CD4-positive, CD25-positive, alpha-beta regulatory T cell (primary cell): ENCODE measurements around the gene NAA15. TPM values are rescaled to one million over a fixed set of nuclear protein-coding genes. Genes with fewer than 3 reads are reported as not detected.
"Not testable (repeated sequence)": the region's sequence is repeated elsewhere in the genome, so short reads cannot be mapped to it uniquely, and the experiment has no call there.

Experiments used
- ATAC-seq, 2 donors: fragments of 150-1000 bp; cut with Tn5 transposase; one replicate each; pipeline ENCODE4 v1.10.0; 2021; ENCODE audit warnings: low read depth in 2 of 2, moderate number of reproducible peaks in 2 of 2, moderate library complexity in 1 of 2
- DNase-seq, 3 donors: peaks; one replicate each; pipeline versions ENCODE4 v3.0.0 to v3.0.0-alpha.2; 2012 to 2022; ENCODE audit warnings: mixed read lengths in 1 of 3
- H3K27ac ChIP-seq: one replicate; pipeline ENCODE4 v1.7.0; 2013; ENCODE audit warnings: mild to moderate bottlenecking, low read length; ENCODE audit not compliant: insufficient read depth, poor library complexity, severe bottlenecking
- H3K27me3 ChIP-seq: one replicate; pipeline ENCODE4 v1.7.0; 2013; ENCODE audit warnings: low read length; ENCODE audit not compliant: control insufficient read depth, insufficient read depth
- H3K36me3 ChIP-seq: one replicate; pipeline ENCODE4 v1.7.0; 2013; ENCODE audit warnings: mild to moderate bottlenecking, low read length, moderate library complexity; ENCODE audit not compliant: control insufficient read depth, insufficient read depth
- H3K4me1 ChIP-seq: 2 replicates; pipeline ENCODE4 v1.7.0; 2013; ENCODE audit warnings: mild to moderate bottlenecking, low read length; ENCODE audit not compliant: insufficient read depth, control insufficient read depth, poor library complexity, severe bottlenecking
- H3K4me3 ChIP-seq: one replicate; pipeline ENCODE4 v1.7.0; 2013; ENCODE audit warnings: low read depth, mild to moderate bottlenecking, low read length, moderate library complexity
- H3K9me3 ChIP-seq, 2 experiments: 1 replicate in 1 of 2; 2 replicates in 1 of 2; pipeline ENCODE4 v1.7.0; 2013; ENCODE audit warnings: low read length in 2 of 2, mild to moderate bottlenecking in 1 of 2, moderate library complexity in 1 of 2; ENCODE audit not compliant: control insufficient read depth in 2 of 2
- H3K27ac Mint-ChIP-seq, 3 donors: one replicate each; pipeline ENCODE4 v1.8.0; 2020 to 2022; ENCODE audit warnings: mild to moderate bottlenecking in 3 of 3, mixed read lengths in 3 of 3, moderate library complexity in 2 of 3
- H3K27me3 Mint-ChIP-seq: one replicate; pipeline ENCODE4 v1.8.0; 2022; ENCODE audit warnings: mild to moderate bottlenecking, mixed read lengths
- H3K36me3 Mint-ChIP-seq: one replicate; pipeline ENCODE4 v1.8.0; 2020; ENCODE audit warnings: mixed read lengths
- H3K4me1 Mint-ChIP-seq, 4 donors: one replicate each; pipeline ENCODE4 v1.8.0; 2020 to 2022; ENCODE audit warnings: mixed read lengths in 4 of 4, mild to moderate bottlenecking in 1 of 4
- H3K4me3 Mint-ChIP-seq, 4 donors: one replicate each; pipeline ENCODE4 v1.8.0; 2020 to 2022; ENCODE audit warnings: mild to moderate bottlenecking in 4 of 4, mixed read lengths in 4 of 4, moderate library complexity in 3 of 4
- H3K9me3 Mint-ChIP-seq, 7 donors: one replicate each; pipeline ENCODE4 v1.8.0; 2020 to 2022; ENCODE audit warnings: mixed read lengths in 7 of 7, mild to moderate bottlenecking in 3 of 7, moderate library complexity in 2 of 7
- polyA plus RNA-seq, 4 donors: library from polyadenylated mRNA; unstranded; fragments of 300-500 nt; fragmentation: Illumina TruSeq; gene quantifications; one replicate each; pipeline ENCODE4 v1.2.3, GENCODE V29; 2021
- total RNA-seq: library from RNA; stranded (reverse); gene quantifications from one replicate; pipeline ENCODE4 v1.2.3, GENCODE V29; 2022

The NAA15 gene
- total and polyA plus RNA-seq, 5 donors from 2014 or later: 32.5 to 48.8 (median 35.4) TPM

GRCh38 chr4:139402436-139402835 lies 101.1 kb downstream of the NAA15 start:
- H3K27me3 ChIP-seq: no peaks in the 10 kb centered on the region
- no peaks in the 10 kb centered on the region for H3K36me3 ChIP-seq
- no peak for DNase-seq
- H3K9me3 Mint-ChIP-seq: peaks cover 0 to 2% (median 0%) of the 10 kb centered on the region in 7 donors
- H3K27me3 Mint-ChIP-seq: no peaks in the 10 kb centered on the region
- no peak overlapping the region for H3K4me3 ChIP-seq
- H3K27ac ChIP-seq: no peak overlapping the region
- peaks cover 0 to 14% (median 3%) of the 10 kb centered on the region in 4 donors for H3K4me1 Mint-ChIP-seq
- ATAC-seq: no peak
- H3K4me3 Mint-ChIP-seq: no peak overlapping the region
- no peaks in the 10 kb centered on the region for H3K4me1 ChIP-seq
- no peaks in the 10 kb centered on the region for H3K9me3 ChIP-seq
- H3K36me3 Mint-ChIP-seq: peaks cover 16% of the 10 kb centered on the region
- H3K27ac Mint-ChIP-seq: no peak overlapping the region

DNA sequence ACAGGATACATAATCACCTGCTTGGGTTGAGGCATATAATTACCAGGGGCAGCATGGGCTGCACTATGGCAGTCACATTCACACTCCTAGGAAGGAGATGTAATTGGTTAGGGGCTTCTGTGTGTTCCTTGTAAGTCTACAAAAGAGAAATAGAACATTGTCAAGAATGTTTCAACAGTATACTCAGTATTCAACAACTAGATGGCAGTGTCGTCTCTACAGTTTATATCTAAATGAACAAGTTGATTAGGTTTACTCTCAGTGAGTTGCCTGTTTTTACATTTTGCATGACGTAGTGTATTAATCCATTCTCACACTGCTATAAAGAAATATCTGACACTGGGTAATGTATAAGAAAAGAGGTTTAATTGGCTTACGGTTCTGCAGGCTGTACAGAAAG lies 102.2 kb downstream of the NAA15 start:
- ATAC-seq (no peak), DNase-seq (peak in 1 of 3 donors; percentile 9)
- Mint-ChIP-seq H3K9me3 (peaks cover 0 to 2% (median 0%) of the 10 kb centered on the region in 7 donors), H3K4me3 (no peak overlapping the region), H3K27me3 (no peaks in the 10 kb centered on the region), H3K27ac (peak overlapping the region in 1 of 3 donors; percentile 27), H3K4me1 (peaks cover 0 to 19% (median 3%) of the 10 kb centered on the region in 4 donors), H3K36me3 (peaks cover 22% of the 10 kb centered on the region)
- no peaks in the 10 kb centered on the region for H3K9me3 ChIP-seq
- H3K27me3 ChIP-seq: no peaks in the 10 kb centered on the region
- no peak overlapping the region for H3K27ac ChIP-seq
- no peaks in the 10 kb centered on the region for H3K4me1 ChIP-seq
- no peaks in the 10 kb centered on the region for H3K36me3 ChIP-seq
- H3K4me3 ChIP-seq: no peak overlapping the region

DNA sequence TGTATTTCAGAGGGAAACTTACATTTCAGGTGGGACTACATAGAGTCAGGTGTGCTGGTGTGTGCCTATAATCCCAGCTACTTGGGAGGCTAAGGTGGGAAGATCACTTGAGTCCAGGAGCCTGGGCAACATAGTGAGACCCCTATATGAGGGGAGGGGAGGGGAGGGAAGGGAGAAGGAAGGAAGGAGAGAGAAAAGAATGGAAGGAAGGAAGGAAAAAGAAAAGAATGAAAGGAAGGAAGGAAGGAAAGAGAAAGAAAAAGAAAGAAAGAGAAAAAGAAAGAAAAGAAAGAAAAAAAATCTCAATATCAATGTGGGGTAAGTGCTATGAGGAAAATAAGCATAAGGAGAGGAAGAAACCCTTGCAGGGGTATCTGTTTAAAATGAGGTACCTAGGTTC lies 109.0 kb downstream of the NAA15 start:
- H3K36me3 Mint-ChIP-seq: peaks cover 46% of the 10 kb centered on the region
- no peak overlapping the region for H3K4me3 ChIP-seq
- no peaks in the 10 kb centered on the region for H3K27me3 ChIP-seq
- peaks cover 2 to 22% (median 3%) of the 10 kb centered on the region in 4 donors for H3K4me1 Mint-ChIP-seq
- H3K4me3 Mint-ChIP-seq: no peak overlapping the region
- H3K4me1 ChIP-seq: no peaks in the 10 kb centered on the region
- no peak for DNase-seq
- H3K27ac ChIP-seq: no peak overlapping the region
- ATAC-seq: no peak
- no peaks in the 10 kb centered on the region for H3K9me3 ChIP-seq
- H3K27ac Mint-ChIP-seq: peak overlapping the region; percentile 28 to 30 (median 29)
- H3K9me3 Mint-ChIP-seq: peaks cover 0 to 5% (median 0%) of the 10 kb centered on the region in 7 donors
- H3K27me3 Mint-ChIP-seq: no peaks in the 10 kb centered on the region
- H3K36me3 ChIP-seq: no peaks in the 10 kb centered on the region

DNA sequence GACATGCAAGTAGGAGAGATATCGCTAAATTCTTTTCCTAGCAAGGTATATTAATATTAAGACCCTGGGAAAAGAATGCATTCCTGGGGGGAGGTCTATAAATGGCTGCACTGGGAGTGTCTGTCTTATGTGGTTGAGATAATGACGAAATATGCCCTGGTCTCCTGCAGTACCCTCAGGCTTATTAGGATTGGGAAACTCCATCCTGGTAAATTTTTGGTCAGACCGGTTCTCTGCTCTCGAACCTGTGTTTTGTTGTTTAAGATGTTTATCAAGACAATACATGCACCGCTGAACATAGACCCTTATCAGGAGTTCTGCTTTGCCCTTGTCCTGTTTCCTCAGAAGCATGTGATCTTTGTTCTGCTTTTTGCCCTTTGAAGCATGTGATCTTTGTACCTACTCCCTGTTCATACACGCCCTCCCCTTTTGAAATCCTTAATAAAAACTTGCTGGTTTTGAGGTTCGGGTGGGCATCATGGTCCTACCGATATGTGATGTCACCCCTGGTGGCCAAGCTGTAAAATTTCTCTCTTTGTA lies 113.4 kb downstream of the NAA15 start:
- H3K4me1 ChIP-seq, H3K9me3 ChIP-seq, H3K4me1 Mint-ChIP-seq, H3K27me3 Mint-ChIP-seq, H3K36me3 ChIP-seq, H3K4me3 ChIP-seq, DNase-seq, H3K27ac ChIP-seq, H3K9me3 Mint-ChIP-seq, ATAC-seq, H3K27ac Mint-ChIP-seq, H3K27me3 ChIP-seq, H3K4me3 Mint-ChIP-seq: not testable (repeated sequence)
- peaks cover 36% of the 10 kb centered on the region for H3K36me3 Mint-ChIP-seq

GRCh38 chr4:139416073-139416673 lies 114.9 kb downstream of the NAA15 start:
- Mint-ChIP-seq H3K9me3 (peaks cover 0 to 9% (median 0%) of the 10 kb centered on the region in 7 donors), H3K27ac (no peak overlapping the region), H3K36me3 (peaks cover 34% of the 10 kb centered on the region), H3K27me3 (no peaks in the 10 kb centered on the region), H3K4me1 (peaks cover 5 to 12% (median 8%) of the 10 kb centered on the region in 4 donors), H3K4me3 (no peak overlapping the region)
- Histone ChIP-seq H3K4me3 (no peak overlapping the region), H3K4me1 (no peaks in the 10 kb centered on the region), H3K36me3 (peaks cover 5% of the 10 kb centered on the region), H3K27ac (no peak overlapping the region), H3K27me3 (no peaks in the 10 kb centered on the region), H3K9me3 (no peaks in the 10 kb centered on the region)
- DNase-seq (peak in 2 of 3 donors; percentile 46 to 69), ATAC-seq (no peak)

DNA sequence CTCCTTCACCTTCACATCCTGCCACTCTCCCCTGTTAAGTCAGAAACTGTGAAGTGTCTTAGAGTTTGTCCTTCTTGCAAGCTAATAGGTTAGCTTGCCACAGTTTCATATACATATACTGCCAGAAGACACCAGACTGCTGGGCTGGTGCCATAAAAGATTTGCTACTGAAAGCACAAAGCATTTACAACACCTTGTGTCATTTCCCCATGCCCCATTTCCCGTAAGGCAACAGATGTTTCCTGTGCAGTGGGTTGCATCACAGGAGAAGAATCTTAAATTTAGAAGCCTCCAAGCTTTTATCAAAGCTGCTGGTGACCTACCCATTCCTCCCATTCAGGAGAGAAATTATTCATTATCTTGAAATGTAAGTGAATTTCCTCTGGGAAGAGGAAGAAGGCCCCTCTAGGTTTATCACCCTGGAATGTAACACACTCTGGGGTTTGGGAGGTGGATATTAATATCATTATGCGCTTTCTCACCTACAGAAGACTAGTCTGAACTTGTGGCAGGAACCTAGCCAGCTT lies 118.1 kb downstream of the NAA15 start:
- Mint-ChIP-seq H3K27me3 (no peaks in the 10 kb centered on the region), H3K36me3 (peaks cover 20% of the 10 kb centered on the region), H3K27ac (peak overlapping the region in 1 of 3 donors; percentile 55), H3K9me3 (peaks cover 0 to 12% (median 4%) of the 10 kb centered on the region in 7 donors), H3K4me3 (no peak overlapping the region), H3K4me1 (peaks cover 5 to 10% (median 8%) of the 10 kb centered on the region in 4 donors)
- Histone ChIP-seq H3K9me3 (no peaks in the 10 kb centered on the region), H3K4me3 (no peak overlapping the region), H3K27ac (no peak overlapping the region), H3K4me1 (no peaks in the 10 kb centered on the region), H3K27me3 (no peaks in the 10 kb centered on the region), H3K36me3 (peaks cover 5% of the 10 kb centered on the region)
- DNase-seq: peak in 1 of 3 donors; percentile 45
- peak; percentile 28 to 50 for ATAC-seq

GRCh38 chr4:139420652-139421051 lies 119.3 kb downstream of the NAA15 start:
- Mint-ChIP-seq H3K4me1 (peaks cover 5 to 10% (median 8%) of the 10 kb centered on the region in 4 donors), H3K27ac (peak overlapping the region in 1 of 3 donors; percentile 38), H3K36me3 (peaks cover 15% of the 10 kb centered on the region), H3K27me3 (no peaks in the 10 kb centered on the region), H3K4me3 (no peak overlapping the region), H3K9me3 (peaks cover 0 to 11% (median 4%) of the 10 kb centered on the region in 7 donors)
- H3K27me3 ChIP-seq: no peaks in the 10 kb centered on the region
- no peak overlapping the region for H3K27ac ChIP-seq
- H3K4me3 ChIP-seq: no peak overlapping the region
- H3K36me3 ChIP-seq: peaks cover 5% of the 10 kb centered on the region
- DNase-seq (no peak), ATAC-seq (no peak)
- H3K4me1 ChIP-seq: no peaks in the 10 kb centered on the region
- H3K9me3 ChIP-seq: no peaks in the 10 kb centered on the region
